GM21367 (cell line): Measurements from ENCODE around the gene NXF2B.
"Not testable (repeated sequence)": the region's sequence is repeated elsewhere in the genome, so short reads cannot be mapped to it uniquely, and the experiment has no call there.

ENCODE experiments used
- ATAC-seq: cut with Tn5 transposase; IDR thresholded peaks from one replicate; pipeline ENCODE4 v1.9.1; 2021; ENCODE audit not compliant: unreplicated experiment

The NXF2B gene

GRCh38 chrX:102439908-102440307 lies at the start of gene NXF2B:
NXF2B (minus strand) TSS chrX:102440008; CDS start chrX:102380036, 59,972 bp downstream.
- ATAC-seq: not testable (repeated sequence)

GRCh38 chrX:102478765-102479164 lies 39.0 kb upstream of the NXF2B start:
- ATAC-seq: not testable (repeated sequence)

GRCh38 chrX:102471762-102472220 lies 32.0 kb upstream of the NXF2B start, which contains the start of gene TCP11X2:
TCP11X2 (minus strand) TSS chrX:102471812.
- not testable (repeated sequence) for ATAC-seq

- ATAC-seq: not testable (repeated sequence)
Observed at GRCh38 chrX:102470215-102470614, 30.4 kb upstream of the NXF2B start.

- ATAC-seq: not testable (repeated sequence)
Observed at GRCh38 chrX:102458615-102459014, 18.8 kb upstream of the NXF2B start.

- not testable (repeated sequence) for ATAC-seq
Observed at GRCh38 chrX:102414493-102414892, 25.3 kb downstream of the NXF2B start.

- no peak for ATAC-seq
Observed at GRCh38 chrX:102345916-102346315, 93.9 kb downstream of the NXF2B start.

GRCh38 chrX:102341867-102342266 lies 97.9 kb downstream of the NXF2B start:
- ATAC-seq: no peak

- ATAC-seq: peak; percentile 65
Observed at GRCh38 chrX:102339312-102340298, 100.2 kb downstream of the NXF2B start.

- ATAC-seq: no peak
Observed at GRCh38 chrX:102338162-102338561, 101.6 kb downstream of the NXF2B start.
